RWPE2 (cell line): Measurements from ENCODE around the gene PLEKHA5.

Experiments used
- ATAC-seq: fragments of 200-7000 bp; cut with Tn5 transposase; 3 replicates; pipeline ENCODE4 v1.9.1; 2021; ENCODE audit warnings: low read depth
- DNase-seq: peaks from one replicate; pipeline ENCODE4 v3.0.0-alpha.2; 2020; ENCODE audit warnings: low spot score
- H3K27ac ChIP-seq: fragments of 450-650 bp; 2 replicates; pipeline ENCODE4 v1.5.1; 2017; ENCODE audit warnings: mild to moderate bottlenecking; ENCODE audit not compliant: poor library complexity, severe bottlenecking
- H3K27me3 ChIP-seq: fragments of 250-450 bp; sonication (Bioruptor Pico); 2 replicates; pipeline ENCODE4 v1.5.1; 2021; ENCODE audit warnings: mild to moderate bottlenecking, moderate library complexity; ENCODE audit not compliant: insufficient read depth, poor library complexity, severe bottlenecking
- H3K36me3 ChIP-seq: fragments of 250-450 bp; sonication (Bioruptor Pico); 2 replicates; pipeline ENCODE4 v1.5.1; 2020; ENCODE audit warnings: low read depth, mild to moderate bottlenecking, moderate library complexity
- H3K4me1 ChIP-seq: fragments of 250-450 bp; sonication (Bioruptor Pico); 2 replicates; pipeline ENCODE4 v1.5.1; 2021; ENCODE audit warnings: mild to moderate bottlenecking, moderate library complexity; ENCODE audit not compliant: insufficient read depth, poor library complexity, severe bottlenecking
- H3K4me3 ChIP-seq: fragments of 250-450 bp; sonication (Bioruptor Pico); 2 replicates; pipeline ENCODE4 v1.5.1; 2021; ENCODE audit warnings: mild to moderate bottlenecking, moderate library complexity; ENCODE audit not compliant: severe bottlenecking
- H3K9me3 ChIP-seq: fragments of 250-450 bp; sonication (Bioruptor Pico); 2 replicates; pipeline ENCODE4 v1.5.1; 2021; ENCODE audit warnings: mild to moderate bottlenecking, moderate library complexity; ENCODE audit not compliant: severe bottlenecking
- CTCF ChIP-seq: fragments of 450-650 bp; IDR thresholded peaks from one replicate; pipeline ENCODE4 v1.5.1; 2017; ENCODE audit warnings: mild to moderate bottlenecking, moderate library complexity; ENCODE audit not compliant: poor library complexity, severe bottlenecking

Gene PLEKHA5

GRCh38 chr12:19230299-19230866 is 100.8 kb downstream of the PLEKHA5 start:
- no peak for TF ChIP-seq CTCF
- no peak overlapping the region for H3K27ac ChIP-seq
- no peak for DNase-seq
- no peak for ATAC-seq
- H3K36me3 ChIP-seq, result no peaks in the 10 kb centered on the region
- H3K4me1 ChIP-seq, result no peaks in the 10 kb centered on the region
- no peaks in the 10 kb centered on the region for H3K9me3 ChIP-seq
- H3K27me3 ChIP-seq, result no peaks in the 10 kb centered on the region
- no peak overlapping the region for H3K4me3 ChIP-seq

GRCh38 chr12:19230896-19231295 is 101.4 kb downstream of the PLEKHA5 start:
- Histone ChIP-seq H3K9me3 (no peaks in the 10 kb centered on the region), H3K27me3 (no peaks in the 10 kb centered on the region), H3K27ac (no peak overlapping the region), H3K36me3 (no peaks in the 10 kb centered on the region), H3K4me1 (no peaks in the 10 kb centered on the region), H3K4me3 (no peak overlapping the region)
- DNase-seq, result no peak
- no peak for ATAC-seq
- no peak for TF ChIP-seq CTCF

GRCh38 chr12:19234171-19234704 is 104.7 kb downstream of the PLEKHA5 start:
- no peaks in the 10 kb centered on the region for H3K27me3 ChIP-seq
- no peaks in the 10 kb centered on the region for H3K4me1 ChIP-seq
- no peak for TF ChIP-seq CTCF
- no peak for DNase-seq
- no peaks in the 10 kb centered on the region for H3K9me3 ChIP-seq
- no peak for ATAC-seq
- no peaks in the 10 kb centered on the region for H3K36me3 ChIP-seq
- no peak overlapping the region for H3K27ac ChIP-seq
- H3K4me3 ChIP-seq, result no peak overlapping the region

- no peak for ATAC-seq
- no peak for TF ChIP-seq CTCF
Observed at GRCh38 chr12:19234981-19235871, 105.7 kb downstream of the PLEKHA5 start.

More at GRCh38 chr12:19234981-19235871, 105.7 kb downstream of the PLEKHA5 start:
- Histone ChIP-seq H3K9me3 (no peaks in the 10 kb centered on the region), H3K4me3 (no peak overlapping the region), H3K4me1 (no peaks in the 10 kb centered on the region), H3K27ac (no peak overlapping the region), H3K27me3 (no peaks in the 10 kb centered on the region), H3K36me3 (no peaks in the 10 kb centered on the region)
- DNase-seq, result no peak
